H1 (cell line): ENCODE measurements around the gene XPO1. TPM values are rescaled to one million over a fixed set of nuclear protein-coding genes. Genes with fewer than 3 reads are reported as not detected.

ENCODE experiments used
- CTCF ChIA-PET: fragments of 300-600 bp; sonication (Branson Sonifier 250); formaldehyde crosslinking; loops from one replicate; lab custom pipeline; 2021; ENCODE audit not compliant: partially characterized antibody; lab: Charles Lee
- POLR2A ChIA-PET: fragments of 300-600 bp; sonication (Branson Sonifier 250); formaldehyde crosslinking; loops from one replicate; lab custom pipeline; 2021; ENCODE audit warnings: inconsistent platforms; ENCODE audit not compliant: partially characterized antibody; lab: Charles Lee
- DNase-seq, 2 experiments: peaks; one replicate each; pipeline versions ENCODE4 v3.0.0 to v3.0.0-alpha.2; 2010 to 2022; ENCODE audit warnings: low spot score in 2 of 2, low read depth in 1 of 2, mixed read lengths in 1 of 2
- FAIRE-seq: peaks from 2 replicates; lab custom pipeline; 2011; peaks lifted over from hg19 to GRCh38; lab: Jason Lieb, UNC
- H2AFZ ChIP-seq: 2 replicates; pipeline ENCODE4 v1.8.1; 2012; ENCODE audit warnings: low read length, inconsistent platforms
- H2AK5ac ChIP-seq: 2 replicates; pipeline ENCODE4 v1.6.1; 2013; ENCODE audit warnings: low read depth, low read length
- H2BK120ac ChIP-seq: replicated peaks from 2 replicates; pipeline ENCODE3; 2013; ENCODE audit warnings: low read depth, low read length, inconsistent platforms
- H2BK12ac ChIP-seq: 2 replicates; pipeline ENCODE4 v1.6.1; 2013; ENCODE audit warnings: low read depth, low read length
- H2BK15ac ChIP-seq: 2 replicates; pipeline ENCODE4 v1.6.1; 2013; ENCODE audit warnings: low read length
- H2BK20ac ChIP-seq: 2 replicates; pipeline ENCODE4 v1.6.1; 2013; ENCODE audit warnings: low read length
- H2BK5ac ChIP-seq: 2 replicates; pipeline ENCODE4 v1.6.1; 2013; ENCODE audit warnings: low read depth, low read length
- H3K14ac ChIP-seq: 2 replicates; pipeline ENCODE4 v1.6.1; 2013; ENCODE audit warnings: inconsistent platforms; ENCODE audit not compliant: insufficient read length
- H3K18ac ChIP-seq: 2 replicates; pipeline ENCODE4 v1.6.1; 2013; ENCODE audit warnings: low read length; ENCODE audit errors: extremely low read depth
- H3K23ac ChIP-seq: 2 replicates; pipeline ENCODE4 v1.6.1; 2013; ENCODE audit warnings: inconsistent platforms; ENCODE audit not compliant: insufficient read length
- H3K23me2 ChIP-seq: 2 replicates; pipeline ENCODE4 v1.6.1; 2013; ENCODE audit warnings: low read depth, low read length
- H3K27ac ChIP-seq: 2 replicates; pipeline ENCODE4 v1.6.1; 2011; ENCODE audit warnings: low read depth, low read length, inconsistent platforms
- H3K27me3 ChIP-seq, 4 experiments: replicated peaks in 1 of 4; 1 replicate in 1 of 4; 2 replicates in 3 of 4; pipeline versions ENCODE4 v1.6.1 to v1.8.1; 2011 to 2013; ENCODE audit warnings: low read length in 3 of 4, mild to moderate bottlenecking in 3 of 4, inconsistent platforms in 2 of 4, mixed read lengths in 2 of 4, moderate library complexity in 1 of 4; ENCODE audit not compliant: control insufficient read depth in 3 of 4, insufficient read depth in 3 of 4; ENCODE audit errors: extremely low read depth in 1 of 4
- H3K36me3 ChIP-seq, 4 experiments: 2 replicates each; pipeline versions ENCODE4 v1.6.1 to v1.8.1; 2011 to 2013; ENCODE audit warnings: mild to moderate bottlenecking in 4 of 4, low read length in 3 of 4, moderate library complexity in 2 of 4, control low read depth in 1 of 4, inconsistent platforms in 1 of 4; ENCODE audit not compliant: insufficient read depth in 4 of 4, control insufficient read depth in 2 of 4
- H3K4ac ChIP-seq: replicated peaks from 2 replicates; pipeline ENCODE3; 2013; ENCODE audit warnings: low read length, low read depth, mixed read lengths, inconsistent platforms; ENCODE audit not compliant: insufficient read length
- H3K4me1 ChIP-seq, 4 experiments: replicated peaks in 1 of 4; 1 replicate in 1 of 4; 2 replicates in 3 of 4; pipeline versions ENCODE4 v1.6.1 to v1.8.1; 2011 to 2013; ENCODE audit warnings: low read length in 3 of 4, inconsistent platforms in 2 of 4, mixed read lengths in 1 of 4; ENCODE audit not compliant: insufficient read depth in 4 of 4, control insufficient read depth in 3 of 4
- H3K4me2 ChIP-seq, 2 experiments: 2 replicates each; pipeline versions ENCODE4 v1.6.1 to v1.8.1; 2011 to 2013; ENCODE audit warnings: low read depth in 2 of 2, low read length in 2 of 2, control low read depth in 1 of 2, inconsistent platforms in 1 of 2, mild to moderate bottlenecking in 1 of 2; ENCODE audit not compliant: insufficient read depth in 1 of 2
- H3K4me3 ChIP-seq, 4 experiments: fragments of 200-600, 300-600 bp in 1 of 4; sonication (generic), shearing (Covaris generic), sonication (Bioruptor Twin) in 1 of 4; 2 replicates each; pipeline versions ENCODE4 v1.5.1 to v1.8.1; 2011 to 2016; ENCODE audit warnings: low read length in 4 of 4, low read depth in 3 of 4, control low read depth in 2 of 4, inconsistent platforms in 2 of 4, mild to moderate bottlenecking in 2 of 4, mixed read lengths in 1 of 4, moderate library complexity in 1 of 4; ENCODE audit not compliant: insufficient read depth in 2 of 4; ENCODE audit errors: extremely low read depth in 1 of 4
- H3K56ac ChIP-seq: replicated peaks from 2 replicates; pipeline ENCODE3; 2013; ENCODE audit warnings: low read depth, mild to moderate bottlenecking, mixed read lengths, low read length, inconsistent platforms; ENCODE audit not compliant: insufficient read length
- H3K79me1 ChIP-seq: 2 replicates; pipeline ENCODE4 v1.6.1; 2013; ENCODE audit warnings: low read depth, low read length, control low read depth
- H3K79me2 ChIP-seq, 2 experiments: 2 replicates each; pipeline versions ENCODE4 v1.6.1 to v1.8.1; 2012 to 2013; ENCODE audit warnings: low read length in 2 of 2, mild to moderate bottlenecking in 2 of 2, inconsistent platforms in 1 of 2; ENCODE audit not compliant: insufficient read depth in 2 of 2, control insufficient read depth in 1 of 2
- H3K9ac ChIP-seq, 4 experiments: replicated peaks in 1 of 4; 1 replicate in 1 of 4; 2 replicates in 3 of 4; pipeline versions ENCODE4 v1.6.1 to v1.8.1; 2011 to 2013; ENCODE audit warnings: low read depth in 3 of 4, low read length in 3 of 4, control low read depth in 2 of 4, mild to moderate bottlenecking in 2 of 4, moderate library complexity in 2 of 4, inconsistent platforms in 1 of 4; ENCODE audit errors: extremely low read depth in 1 of 4
- H3K9me3 ChIP-seq, 2 experiments: 2 replicates each; pipeline versions ENCODE4 v1.6.1 to v1.8.1; 2012 to 2013; ENCODE audit warnings: mild to moderate bottlenecking in 2 of 2, moderate library complexity in 2 of 2, control low read depth in 1 of 2, inconsistent platforms in 1 of 2, low read depth in 1 of 2, low read length in 1 of 2, mixed read lengths in 1 of 2; ENCODE audit not compliant: insufficient read depth in 2 of 2
- H4K20me1 ChIP-seq, 2 experiments: replicated peaks in 1 of 2; 2 replicates each; pipeline versions ENCODE3 to v1.8.1; 2011 to 2013; ENCODE audit warnings: inconsistent platforms in 2 of 2, low read length in 2 of 2, mild to moderate bottlenecking in 1 of 2; ENCODE audit not compliant: insufficient read depth in 2 of 2, control insufficient read depth in 1 of 2
- H4K5ac ChIP-seq: 2 replicates; pipeline ENCODE4 v1.6.1; 2013; ENCODE audit warnings: low read length, low read depth, mixed read lengths, inconsistent platforms; ENCODE audit not compliant: insufficient read length
- H4K8ac ChIP-seq: 2 replicates; pipeline ENCODE4 v1.8.0; 2013; ENCODE audit warnings: mild to moderate bottlenecking, moderate library complexity, low read length, inconsistent platforms; ENCODE audit not compliant: insufficient read depth; ENCODE audit errors: extremely low read depth
- H4K91ac ChIP-seq: replicated peaks from 2 replicates; pipeline ENCODE3; 2013; ENCODE audit warnings: low read length, mixed read lengths, inconsistent platforms; ENCODE audit not compliant: insufficient read length
- CBX8 ChIP-seq: fragments of 300-800, 300-1000 bp; sonication (generic); IDR thresholded peaks from 2 replicates; pipeline ENCODE4 v1.7.1; 2016; ENCODE audit warnings: low read depth, low read length, borderline replicate concordance
- KDM5A ChIP-seq: fragments of 200-600 bp; IDR thresholded peaks from 2 replicates; pipeline ENCODE4 v1.7.1; 2012; ENCODE audit warnings: mild to moderate bottlenecking, low read length, inconsistent platforms, mixed read lengths
- NANOG ChIP-seq: IDR thresholded peaks from 2 replicates; pipeline ENCODE4 v1.6.1; 2011; ENCODE audit warnings: low read length, low read depth, mild to moderate bottlenecking, inconsistent platforms; ENCODE audit not compliant: insufficient read depth, poor library complexity, severe bottlenecking
- SIN3A ChIP-seq, 2 experiments: IDR thresholded peaks in 1 of 2; conservative IDR thresholded peaks in 1 of 2; 2 replicates each; pipeline ENCODE4 v1.6.1; 2011 to 2012; ENCODE audit warnings: low read length in 2 of 2, improper control_type of control experiment in 1 of 2, low read depth in 1 of 2, mild to moderate bottlenecking in 1 of 2
- WGBS, 2 experiments: shearing (Covaris generic) in 1 of 2; methylation state at CpG; one replicate each; pipeline versions ENCODE4 v1.1.6 to v1.1.7; 2013 to 2015; ENCODE audit warnings: low lambda C conversion rate in 2 of 2, mixed read lengths in 2 of 2, inconsistent platforms in 1 of 2, low coverage in 1 of 2, missing lambda C conversion rate in 1 of 2; ENCODE audit not compliant: insufficient replicate concordance in 2 of 2, insufficient coverage in 1 of 2, insufficient read length in 1 of 2; ENCODE audit errors: extremely low coverage in 1 of 2, missing lambda C conversion rate in 1 of 2; 5-methylcytosine and 5-hydroxymethylcytosine counted together
- polyA plus RNA-seq, 7 experiments: library from polyadenylated mRNA; depleted of rRNA in 3 of 7; stranded (reverse) in 5 of 7; unstranded in 2 of 7; fragments of >200 nt in 5 of 7; fragments of 200-250 nt in 2 of 7; gene quantifications; 1 replicate in 5 of 7; 2 replicates in 1 of 7; 4 replicates in 1 of 7; pipeline versions ENCODE4 v1.2.1 to v1.2.3, GENCODE V29; 2011 to 2013; ENCODE audit warnings: missing spikeins in 2 of 7, mixed read lengths in 2 of 7
- total RNA-seq: library from RNA; stranded (reverse); fragmentation: NEBNext Ultra II Directional; extraction: Animal tissue kit (Norgen Biotek cat#: 25700); gene quantifications from 2 replicates; pipeline ENCODE4 v1.2.1, GENCODE V29; 2021

Gene XPO1
- total and polyA plus RNA-seq, 2 of the 8 experiments (the other 6 are each of a cell fraction or from before 2014, with no cell fraction given), result 110 to 296 TPM

- peak overlapping the region; percentile 82 to 94 (median 89) for H3K9ac ChIP-seq
- H3K18ac ChIP-seq, result peak overlapping the region; percentile 95; the same call in 1 of the 2 replicates
- no peak overlapping the region for H4K5ac ChIP-seq
- H3K23ac ChIP-seq, result no peak overlapping the region
- no peaks in the 10 kb centered on the region for H3K27me3 ChIP-seq
- TF ChIP-seq SIN3A (conservative IDR thresholded peaks at IDR 0.05 in 1 of 2, IDR thresholded peaks at IDR 0.05 in 1 of 2; ENCODE audit: low read depth in 1 of 2, low read length in 2 of 2) (0 out of 4 replicates have a peak, but pooled peaks of 1 of the 2 experiments have one; percentile 5), CBX8 (no peak), KDM5A (0 out of 2 replicates have a peak, but pooled peaks have one; percentile 2), NANOG (no peak)
- H4K8ac ChIP-seq, result no peak overlapping the region
- H3K14ac ChIP-seq, result no peak overlapping the region
- peaks cover 7 to 39% of the 10 kb centered on the region in 2 experiments for H3K79me2 ChIP-seq
- H2BK12ac ChIP-seq, result peak overlapping the region; percentile 60; the same call in 1 of the 2 replicates
- H2BK5ac ChIP-seq, result peak overlapping the region; percentile 90
- no peak overlapping the region for H2AFZ ChIP-seq
- no peak overlapping the region for H2BK15ac ChIP-seq
- H3K4me1 ChIP-seq, result peaks cover 0 to 3% (median 0%) of the 10 kb centered on the region in 4 experiments; a peak in 5 of 7 replicates
- FAIRE-seq (no peak), DNase-seq (no peak)
- peak overlapping the region; percentile 75 to 98 for H3K4me2 ChIP-seq
- H3K9me3 ChIP-seq, result no peaks in the 10 kb centered on the region
- ChIA-PET CTCF (interaction anchor here (0.6 to 1.0 kb wide), 2 partner anchors 12 to 46 kb away, joined by 3 to 5 read pairs; no protein-coding TSS in a partner anchor), POLR2A (interaction anchor here (0.6 to 2.7 kb wide), 8 partner anchors 10 to 174 kb away, joined by 3 to 12 read pairs (median 5); no protein-coding TSS in a partner anchor)
- no peak overlapping the region for H2BK120ac ChIP-seq
- H3K4me3 ChIP-seq, result peak overlapping the region; percentile 73 to 94 (median 82)
- no peaks in the 10 kb centered on the region for H4K20me1 ChIP-seq
- H3K36me3 ChIP-seq, result peaks cover 0 to 13% (median 0%) of the 10 kb centered on the region in 4 experiments; a peak in 1 of 8 replicates
- H3K27ac ChIP-seq, result peak overlapping the region; percentile 96; the same call in 1 of the 2 replicates
- H2AK5ac ChIP-seq, result no peak overlapping the region
- H3K4ac ChIP-seq, result no peak overlapping the region
- H3K23me2 ChIP-seq, result peaks cover 7% of the 10 kb centered on the region
- peak overlapping the region; percentile 96 for H3K56ac ChIP-seq
- peaks cover 3% of the 10 kb centered on the region; the same call in 1 of the 2 replicates for H3K79me1 ChIP-seq
- no peak overlapping the region for H2BK20ac ChIP-seq
- H4K91ac ChIP-seq, result no peak overlapping the region
- 45% methylated on average over 19 of the region's 19 CpGs; no CpG with 5 or more reads in 1 of the 2 experiments for WGBS, 2 experiments
Measured at GRCh38 chr2:61471905-61472805, 66.0 kb downstream of the XPO1 start.
